GM19328 (cell line): Measurements from ENCODE around the gene WDR76.

Source experiments
- ATAC-seq: cut with Tn5 transposase; IDR thresholded peaks from one replicate; pipeline ENCODE4 v1.9.1; 2021; ENCODE audit warnings: mild to moderate bottlenecking, moderate library complexity; ENCODE audit not compliant: unreplicated experiment

WDR76 gene

GRCh38 chr15:43873651-43874050, 46.8 kb downstream of the WDR76 start:
- ATAC-seq = no peak

GRCh38 chr15:43876872-43877271, 50.1 kb downstream of the WDR76 start:
- ATAC-seq = no peak

GRCh38 chr15:43877371-43877770, 50.6 kb downstream of the WDR76 start:
- no peak for ATAC-seq

- no peak for ATAC-seq
These were observed 51.6 kb downstream of the WDR76 start for GRCh38 chr15:43878446-43878845.

GRCh38 chr15:43879386-43880355, 52.9 kb downstream of the WDR76 start:
- no peak for ATAC-seq

- no peak for ATAC-seq
These were observed 53.8 kb downstream of the WDR76 start for GRCh38 chr15:43880406-43881194.

GRCh38 chr15:43881245-43881644, 54.4 kb downstream of the WDR76 start:
- no peak for ATAC-seq

GRCh38 chr15:43881944-43882343, 55.1 kb downstream of the WDR76 start:
- no peak for ATAC-seq

- ATAC-seq = no peak
These were observed 56.8 kb downstream of the WDR76 start for GRCh38 chr15:43883571-43883970.

- ATAC-seq = no peak
These were observed 59.8 kb downstream of the WDR76 start for GRCh38 chr15:43886558-43886957.

- ATAC-seq = no peak
These were observed 61.1 kb downstream of the WDR76 start for GRCh38 chr15:43887901-43888300.

- ATAC-seq = no peak
These were observed 62.2 kb downstream of the WDR76 start for GRCh38 chr15:43889042-43889441.

GRCh38 chr15:43893956-43894355, 67.2 kb downstream of the WDR76 start:
- no peak for ATAC-seq

- ATAC-seq = no peak
These were observed 68.8 kb downstream of the WDR76 start for GRCh38 chr15:43895586-43895985.

- ATAC-seq = no peak
These were observed 69.7 kb downstream of the WDR76 start for GRCh38 chr15:43896543-43896942.

GRCh38 chr15:43898891-43899290, 72.1 kb downstream of the WDR76 start:
- no peak for ATAC-seq

GRCh38 chr15:43899928-43900327, 73.1 kb downstream of the WDR76 start:
- no peak for ATAC-seq

GRCh38 chr15:43900996-43901395, 74.2 kb downstream of the WDR76 start:
- no peak for ATAC-seq

- ATAC-seq = no peak
These were observed 74.7 kb downstream of the WDR76 start for GRCh38 chr15:43901495-43901894.

- no peak for ATAC-seq
These were observed 77.1 kb downstream of the WDR76 start for GRCh38 chr15:43903864-43904290.

- ATAC-seq = no peak
These were observed 79.0 kb downstream of the WDR76 start for GRCh38 chr15:43905755-43906154.
